ENCODE measurements around the gene ZBTB18.
"Not testable (repeated sequence)": the region's sequence is repeated elsewhere in the genome, so short reads cannot be mapped to it uniquely, and the experiment has no call there.

ZBTB18 gene

GRCh38 chr1:244042293-244042692, 8.8 kb upstream of the ZBTB18 start:
- DNase-seq: no peak

GRCh38 chr1:244044423-244044822, 6.7 kb upstream of the ZBTB18 start:
- DNase-seq: no peak

- not testable (repeated sequence) for DNase-seq
Measured at GRCh38 chr1:244046254-244046653, 4.8 kb upstream of the ZBTB18 start.

- DNase-seq: no peak
Measured at GRCh38 chr1:244046907-244047611, 4.0 kb upstream of the ZBTB18 start.

- DNase-seq: no peak
Measured at GRCh38 chr1:244047621-244048255, 3.3 kb upstream of the ZBTB18 start.

GRCh38 chr1:244048256-244049161, 2.6 kb upstream of the ZBTB18 start:
- DNase-seq: peak; percentile 92

- peak; percentile 16 for DNase-seq
Measured at GRCh38 chr1:244049162-244050013, 1.7 kb upstream of the ZBTB18 start.

- no peak for DNase-seq
Measured at GRCh38 chr1:244050014-244050834, 859 bp upstream of the ZBTB18 start.

GRCh38 chr1:244052016-244052727, 1.1 kb downstream of the ZBTB18 start:
- no peak for DNase-seq

GRCh38 chr1:244052728-244053312, 1.7 kb downstream of the ZBTB18 start:
- DNase-seq: no peak

GRCh38 chr1:244053831-244054230, 2.7 kb downstream of the ZBTB18 start:
- no peak for DNase-seq

GRCh38 chr1:244054247-244054923, 3.3 kb downstream of the ZBTB18 start:
- no peak for DNase-seq

- no peak for DNase-seq
Measured at GRCh38 chr1:244054924-244055263, 3.8 kb downstream of the ZBTB18 start.

GRCh38 chr1:244056577-244056976, 5.5 kb downstream of the ZBTB18 start:
- no peak for DNase-seq

GRCh38 chr1:244057474-244058385, 6.6 kb downstream of the ZBTB18 start:
- DNase-seq: no peak

- DNase-seq: no peak
Measured at GRCh38 chr1:244060117-244060516, 9.0 kb downstream of the ZBTB18 start.

- DNase-seq: no peak
Measured at GRCh38 chr1:244060686-244061085, 9.6 kb downstream of the ZBTB18 start.

GRCh38 chr1:244062156-244062725, 11.2 kb downstream of the ZBTB18 start:
- no peak for DNase-seq

- no peak for DNase-seq
Measured at GRCh38 chr1:244063498-244063897, 12.4 kb downstream of the ZBTB18 start.

Measured in NCI-H1105 (cell line).